ENCODE results near the gene ZBTB33.
A peak's percentile ranks its signal among the peaks of the same experiment; 100 is the strongest.

The ZBTB33 gene

GRCh38 chrX:120304256-120304655 is 53.6 kb downstream of the ZBTB33 start:
- H3K27me3 ChIP-seq (replicated peaks), result no peaks in the 10 kb centered on the region
- no peak for TF ChIP-seq CTCF (IDR thresholded peaks at IDR 0.05; ENCODE audit: low read depth, low read length, missing control alignments)
- H3K36me3 ChIP-seq (replicated peaks), result no peaks in the 10 kb centered on the region
- no peak overlapping the region for H3K27ac ChIP-seq
- no peak overlapping the region for H3K4me3 ChIP-seq (ENCODE audit: low read depth, low read length)
- DNase-seq, result no peak
- in situ Hi-C loops (cut with HindIII; ENCODE audit: low pct_ligation_motif_present, low sequenced_read_pairs), result no loop called here

GRCh38 chrX:120305531-120306141 is 55.0 kb downstream of the ZBTB33 start:
- in situ Hi-C loops (cut with HindIII; ENCODE audit: low pct_ligation_motif_present, low sequenced_read_pairs), result no loop called here
- no peak for TF ChIP-seq CTCF (IDR thresholded peaks at IDR 0.05; ENCODE audit: low read depth, low read length, missing control alignments)
- no peaks in the 10 kb centered on the region for H3K27me3 ChIP-seq (replicated peaks)
- H3K27ac ChIP-seq, result no peak overlapping the region
- no peak overlapping the region for H3K4me3 ChIP-seq (ENCODE audit: low read depth, low read length)
- peak; percentile 19 for DNase-seq
- H3K36me3 ChIP-seq (replicated peaks), result no peaks in the 10 kb centered on the region

- DNase-seq, result no peak
- in situ Hi-C loops (cut with HindIII; ENCODE audit: low pct_ligation_motif_present, low sequenced_read_pairs), result no loop called here
- no peak for TF ChIP-seq CTCF (IDR thresholded peaks at IDR 0.05; ENCODE audit: low read depth, low read length, missing control alignments)
These were observed 56.0 kb downstream of the ZBTB33 start for GRCh38 chrX:120306630-120307029.

More at GRCh38 chrX:120306630-120307029, 56.0 kb downstream of the ZBTB33 start:
- H3K36me3 ChIP-seq (replicated peaks), result no peaks in the 10 kb centered on the region
- no peaks in the 10 kb centered on the region for H3K27me3 ChIP-seq (replicated peaks)
- no peak overlapping the region for H3K4me3 ChIP-seq (ENCODE audit: low read depth, low read length)
- H3K27ac ChIP-seq, result no peak overlapping the region
